Fibroblast of skin of left quadriceps (primary cell): ENCODE results near the gene UNC5CL.

ENCODE experiments used
- DNase-seq, 2 experiments: peaks; one replicate each; pipeline ENCODE4 v3.0.0-alpha.2; 2013; ENCODE audit warnings: low read depth in 2 of 2

UNC5CL gene

GRCh38 chr6:41039060-41039998 lies at the start of gene UNC5CL:
TSS of gene UNC5CL (minus strand) at chr6:41039221. CDS start at chr6:41035074, 4,147 bp downstream.
- no peak for DNase-seq

DNA sequence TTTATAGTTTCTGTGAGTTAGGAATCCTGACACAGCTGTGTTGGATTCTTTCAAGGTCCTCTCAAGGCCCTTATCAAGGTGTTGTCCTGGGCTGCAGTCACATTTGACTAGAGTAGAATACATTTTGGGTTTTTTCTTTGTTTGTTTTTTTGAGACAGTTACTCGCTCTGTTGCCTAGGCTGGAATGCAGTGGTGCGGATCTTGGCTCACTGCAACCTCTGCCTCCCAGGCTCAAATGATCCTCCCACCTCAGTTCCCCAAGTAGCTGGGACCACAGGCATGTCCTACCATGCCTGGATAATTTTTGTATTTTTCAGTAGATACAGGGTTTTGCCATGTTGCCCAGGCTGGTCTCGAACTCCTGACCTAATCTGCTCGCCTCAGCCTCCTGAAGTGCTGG lies 49.4 kb upstream of the UNC5CL start:
- no peak for DNase-seq

GRCh38 chr6:41085182-41085581 lies 46.2 kb upstream of the UNC5CL start:
- no peak for DNase-seq

DNA sequence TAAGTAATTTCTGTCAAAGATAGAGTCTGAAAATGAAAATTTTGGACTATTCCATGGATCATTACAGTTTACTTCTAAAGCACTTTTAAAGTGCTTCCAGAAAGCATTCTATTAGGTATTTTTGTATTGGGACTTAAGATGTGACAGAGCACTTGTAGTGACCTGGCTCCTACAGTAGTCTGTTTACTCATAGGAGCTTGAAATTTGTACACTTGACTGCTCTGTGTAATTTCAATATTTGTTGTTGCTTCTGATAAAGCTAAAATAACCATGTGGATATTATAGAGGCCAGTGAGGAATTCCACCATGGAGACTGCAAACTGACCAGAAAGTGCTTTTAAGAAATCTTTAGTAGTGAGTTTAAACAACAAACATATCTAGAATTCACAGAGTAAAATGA lies 44.1 kb upstream of the UNC5CL start:
- no peak for DNase-seq

GRCh38 chr6:41080621-41081020 lies 41.6 kb upstream of the UNC5CL start:
- DNase-seq: no peak

GRCh38 chr6:41079080-41079479 lies 40.1 kb upstream of the UNC5CL start:
- no peak for DNase-seq

GRCh38 chr6:41078101-41078500 lies 39.1 kb upstream of the UNC5CL start:
- DNase-seq: no peak

GRCh38 chr6:41077536-41077935 lies 38.5 kb upstream of the UNC5CL start:
- no peak for DNase-seq

DNA sequence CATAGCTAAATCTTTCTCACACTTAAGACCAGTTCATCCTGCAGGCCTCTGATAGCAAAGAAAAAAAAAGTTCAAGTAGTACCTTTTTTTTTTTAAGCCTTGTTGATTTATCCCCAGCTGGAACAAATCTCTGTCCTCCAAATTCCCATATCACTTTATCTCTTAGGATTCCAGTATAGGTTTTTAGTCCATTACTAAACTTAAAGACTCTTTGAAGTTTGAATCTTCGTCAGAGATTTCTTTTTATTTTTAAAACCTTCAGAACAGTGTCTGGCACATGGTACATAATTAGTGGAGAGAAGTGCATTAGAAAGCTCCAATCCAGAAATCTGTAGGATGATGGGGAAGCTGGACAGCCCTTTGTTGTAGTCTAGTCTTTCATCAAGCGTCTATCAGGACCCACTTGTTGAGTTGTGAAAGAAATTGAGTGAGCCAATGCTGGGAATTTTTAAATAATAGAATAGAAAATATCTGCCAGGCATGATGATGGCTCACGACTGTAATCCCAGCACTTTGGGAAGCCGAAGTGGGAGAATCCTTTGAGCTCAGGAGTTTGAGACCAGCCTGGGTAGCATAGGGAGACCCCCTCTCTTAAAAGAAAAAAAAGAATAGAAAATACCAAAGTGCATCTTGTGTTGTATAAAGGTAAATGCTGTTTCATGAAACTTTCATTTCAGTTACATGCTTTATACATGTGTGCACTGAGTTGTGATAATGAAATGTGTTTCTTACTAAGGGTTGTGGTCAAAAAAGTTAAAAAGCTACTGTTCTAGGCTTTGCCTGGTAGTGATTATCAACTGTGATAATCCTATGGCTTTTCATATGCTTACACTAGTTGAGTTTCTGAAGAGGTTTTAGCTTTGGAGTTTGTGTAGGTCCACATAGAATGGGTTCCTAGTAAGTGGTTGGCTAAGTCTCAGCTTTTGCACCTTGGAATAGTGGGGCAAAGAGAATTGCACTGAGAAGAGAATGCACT lies 36.9 kb upstream of the UNC5CL start:
- no peak for DNase-seq

DNA sequence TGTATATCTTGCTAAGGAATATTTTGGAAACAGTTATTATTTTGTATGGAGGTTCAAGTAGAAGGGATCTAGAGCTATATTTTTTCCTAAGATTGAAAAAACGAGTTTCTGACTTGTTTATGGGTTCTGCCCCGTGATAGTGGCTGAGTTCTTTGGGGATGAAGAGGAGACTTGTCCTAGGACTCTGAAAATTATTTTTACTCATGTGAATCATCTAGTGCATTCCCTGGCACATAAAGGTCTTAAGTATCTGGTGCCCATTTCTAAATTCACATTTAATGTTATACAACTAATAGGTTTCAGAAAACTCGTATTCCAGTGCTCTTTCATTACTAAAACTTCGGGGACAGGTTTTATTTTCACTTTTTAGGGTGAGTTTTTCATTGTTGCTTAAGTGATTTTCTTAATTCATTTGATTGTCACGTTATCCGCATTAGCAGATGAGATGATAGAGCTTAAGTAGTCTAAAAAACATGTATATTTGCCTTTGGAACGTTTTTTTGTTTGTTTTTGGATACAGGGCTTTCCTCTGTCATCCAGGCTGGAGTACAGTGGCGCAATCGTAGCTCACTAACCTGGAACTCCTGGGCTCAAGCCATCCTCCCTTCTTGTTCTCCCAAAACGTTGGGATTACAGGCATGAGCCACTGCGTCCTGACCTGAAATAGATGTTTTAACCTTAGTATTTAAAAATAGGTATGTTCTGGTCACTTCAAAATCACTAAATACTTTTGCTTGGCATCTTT lies 35.8 kb upstream of the UNC5CL start:
- no peak for DNase-seq

- DNase-seq: no peak
These were observed 35.1 kb upstream of the UNC5CL start for GRCh38 chr6:41073968-41074691.

- peak; percentile 47 to 52 for DNase-seq
These were observed 34.4 kb upstream of the UNC5CL start for GRCh38 chr6:41073203-41073967.

DNA sequence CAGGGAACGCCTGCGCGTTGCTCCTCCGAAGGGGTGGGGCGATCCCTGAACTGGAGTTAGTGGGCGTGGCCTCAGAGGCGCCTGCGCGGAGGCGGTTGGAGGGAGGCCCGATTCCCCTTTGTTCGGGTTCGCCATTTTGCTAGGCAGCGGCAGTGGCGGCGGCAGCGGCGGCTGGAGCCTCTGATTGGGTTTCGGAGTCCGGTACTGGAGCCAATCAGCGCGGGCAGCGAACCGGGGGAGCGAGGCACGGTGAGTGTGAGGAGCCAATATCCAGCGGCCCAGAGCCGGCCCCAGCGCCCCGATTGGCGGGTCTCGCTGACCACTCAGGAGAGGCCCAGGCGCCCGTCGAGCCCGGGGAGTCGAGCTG lies 33.8 kb upstream of the UNC5CL start, which contains the start of gene NFYA:
NFYA (plus strand) TSS at position 139 of the 367 bp plus-strand sequence. CDS start 6,116 bp downstream, outside the sequence.
- DNase-seq: no peak

DNA sequence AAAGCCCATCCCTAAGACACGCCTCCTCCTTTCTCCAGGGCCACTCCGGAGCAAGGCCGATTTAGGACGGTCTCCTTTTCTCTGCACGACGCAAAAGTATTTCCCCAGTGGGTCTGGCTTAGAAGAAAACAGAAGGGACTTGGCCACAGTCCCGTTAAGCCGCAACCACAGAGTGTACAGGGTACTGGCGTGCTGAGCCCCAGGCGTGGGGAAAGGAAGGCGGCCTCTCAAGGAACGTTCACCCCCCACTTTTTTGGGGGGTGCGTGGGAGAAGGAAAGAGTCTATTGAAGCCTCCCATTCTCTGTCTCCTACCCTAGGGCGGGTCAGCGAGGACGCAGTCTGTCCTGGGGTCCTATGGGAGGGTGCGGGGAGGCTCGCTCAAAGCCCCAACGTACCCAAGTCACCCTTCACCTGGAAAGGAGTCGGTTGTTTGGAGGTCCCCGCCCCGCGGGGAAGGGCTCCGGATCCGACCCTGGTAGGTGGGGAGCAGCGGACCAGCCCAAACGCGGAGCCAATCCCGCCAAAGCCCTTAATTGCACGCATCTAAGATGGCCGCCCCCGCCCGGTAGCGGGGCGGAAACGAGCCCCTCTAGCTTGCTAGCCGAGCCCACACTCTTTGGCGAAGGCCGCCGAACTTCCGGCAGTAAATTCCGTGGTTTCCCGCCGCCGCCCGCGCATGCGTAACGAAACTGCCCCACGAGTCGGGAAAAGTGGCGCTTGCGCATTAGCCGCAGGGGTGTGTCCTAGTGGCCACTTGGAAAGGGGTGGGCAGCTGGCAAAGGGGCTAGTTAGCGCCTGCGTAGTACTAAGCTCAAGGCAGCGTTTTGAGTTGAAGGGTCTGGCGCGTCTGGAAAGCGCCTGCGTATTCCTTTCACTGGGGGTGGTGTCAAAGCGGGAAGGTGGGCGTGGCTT lies 33.2 kb upstream of the UNC5CL start, which contains the start of gene OARD1:
OARD1 (minus strand) TSS at position 434 of the 913 bp plus-strand sequence. CDS start 722 bp downstream, outside the sequence.
- peak; percentile 99 to 100 for DNase-seq

- DNase-seq: no peak
These were observed 32.5 kb upstream of the UNC5CL start for GRCh38 chr6:41071501-41071922.

DNA sequence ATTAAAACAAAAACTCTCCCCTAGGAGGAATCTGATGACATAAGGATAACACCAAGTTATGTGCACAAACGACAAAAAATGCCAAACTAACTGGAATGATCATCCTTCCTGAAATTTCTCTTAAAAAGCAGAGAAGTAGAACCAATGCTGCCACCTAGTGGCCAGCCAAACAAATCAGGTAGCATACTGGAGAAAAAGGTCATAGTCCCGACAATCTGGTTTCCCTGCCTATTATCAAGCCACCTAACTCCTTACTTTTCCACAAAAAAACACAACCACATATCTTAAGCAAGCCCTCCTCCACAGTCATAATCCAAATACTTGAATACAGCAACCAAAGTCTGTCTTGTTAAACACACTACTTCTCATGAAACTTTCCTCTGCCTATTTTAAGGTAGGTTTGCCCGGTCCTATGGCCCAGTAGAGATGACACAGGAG lies 27.9 kb upstream of the UNC5CL start:
- peak; percentile 46 to 59 for DNase-seq

- DNase-seq: no peak
These were observed 26.6 kb upstream of the UNC5CL start for GRCh38 chr6:41065550-41066026.

DNA sequence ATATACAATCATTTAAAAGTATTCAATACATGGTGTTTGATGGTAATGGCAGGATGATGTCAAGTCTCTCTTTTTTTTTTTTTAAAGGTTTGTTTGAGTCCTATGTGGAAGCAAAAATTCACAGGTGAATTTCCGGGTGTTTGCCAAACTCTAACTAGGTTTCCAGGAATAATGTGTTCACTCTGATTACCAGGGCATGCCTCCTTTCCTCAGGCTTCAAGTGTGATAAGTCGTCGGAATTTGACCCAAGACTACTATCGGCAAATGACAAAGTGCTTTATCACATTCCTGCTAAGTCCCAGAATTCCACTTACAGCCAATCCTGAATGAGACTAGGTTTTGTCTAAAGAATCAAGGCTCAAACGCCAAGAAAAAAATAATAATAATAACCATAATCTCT lies 25.8 kb upstream of the UNC5CL start:
- DNase-seq: no peak

- DNase-seq: no peak
These were observed 24.9 kb upstream of the UNC5CL start for GRCh38 chr6:41063884-41064285.
